DOHH2 (cell line): Measurements from ENCODE around the gene HLA-DQA2.

Experiments
- H3F3A ChIP-seq: fragments of 200-600 bp; sonication (generic), shearing (Covaris generic); 2 replicates; pipeline ENCODE4 v1.6.0; 2016; ENCODE audit warnings: antibody characterized with exemption, mild to moderate bottlenecking; ENCODE audit not compliant: control insufficient read depth, insufficient read depth
- H3K27ac ChIP-seq: fragments of 200-600 bp; sonication (generic); 2 replicates; pipeline ENCODE4 v1.5.1; 2014; ENCODE audit warnings: low read depth, mild to moderate bottlenecking, low read length, moderate library complexity
- H3K27me3 ChIP-seq: fragments of 200-600 bp; sonication (generic); 2 replicates; pipeline ENCODE4 v1.6.1; 2014; ENCODE audit warnings: mild to moderate bottlenecking, low read length, mixed read lengths; ENCODE audit not compliant: control insufficient read depth
- H3K36me3 ChIP-seq: fragments of 200-600 bp; sonication (generic); 2 replicates; pipeline ENCODE4 v1.6.1; 2014; ENCODE audit warnings: mild to moderate bottlenecking, low read length, moderate library complexity, mixed read lengths; ENCODE audit not compliant: control insufficient read depth
- H3K4me1 ChIP-seq: fragments of 200-600 bp; sonication (generic); 2 replicates; pipeline ENCODE4 v1.6.1; 2014; ENCODE audit warnings: mild to moderate bottlenecking, low read length, mixed read lengths; ENCODE audit not compliant: control insufficient read depth
- H3K4me2 ChIP-seq: fragments of 200-600 bp; sonication (generic); 2 replicates; pipeline ENCODE4 v1.6.0; 2014; ENCODE audit warnings: mild to moderate bottlenecking, low read length, moderate library complexity
- H3K4me3 ChIP-seq: fragments of 200-600 bp; sonication (generic); 2 replicates; pipeline ENCODE4 v1.5.1; 2014; ENCODE audit warnings: mild to moderate bottlenecking, low read length, mixed read lengths
- H3K79me2 ChIP-seq: fragments of 200-600 bp; sonication (generic); 2 replicates; pipeline ENCODE4 v1.6.1; 2014; ENCODE audit warnings: mild to moderate bottlenecking, low read length, mixed read lengths; ENCODE audit not compliant: control insufficient read depth
- H3K9me2 ChIP-seq: fragments of 200-600 bp; sonication (generic); replicated peaks from 2 replicates; pipeline ENCODE4 v1.6.1; 2014; ENCODE audit warnings: mild to moderate bottlenecking, low read length, mixed read lengths; ENCODE audit not compliant: control insufficient read depth
- H3K9me3 ChIP-seq: fragments of 200-600 bp; sonication (generic); 2 replicates; pipeline ENCODE4 v1.6.1; 2014; ENCODE audit warnings: antibody characterized with exemption, low read length, mixed read lengths; ENCODE audit not compliant: control insufficient read depth, insufficient read depth
- H4K20me1 ChIP-seq: fragments of 200-600 bp; sonication (generic); 2 replicates; pipeline ENCODE4 v1.6.0; 2014; ENCODE audit warnings: low read depth, mild to moderate bottlenecking, antibody characterized with exemption, low read length, moderate library complexity; ENCODE audit not compliant: control insufficient read depth, insufficient read depth
- CTCF ChIP-seq: fragments of 200-600 bp; sonication (generic); IDR thresholded peaks from one replicate; pipeline ENCODE4 v1.5.1; 2014; ENCODE audit warnings: antibody characterized with exemption, mild to moderate bottlenecking, low read depth, low read length; ENCODE audit not compliant: poor library complexity, severe bottlenecking
- EZH2phosphoT487 ChIP-seq: fragments of 200-600 bp; sonication (generic); IDR thresholded peaks from 2 replicates; pipeline ENCODE4 v1.6.1; 2017; ENCODE audit warnings: borderline replicate concordance, mild to moderate bottlenecking, antibody characterized with exemption, low read length, moderate library complexity, mixed read lengths

HLA-DQA2 gene

GRCh38 chr6:32713241-32713640 is 27.9 kb upstream of the HLA-DQA2 start:
- TF ChIP-seq EZH2phosphoT487 (no peak), CTCF (no peak)
- no peak overlapping the region for H3K27ac ChIP-seq
- H4K20me1 ChIP-seq: no peaks in the 10 kb centered on the region
- no peak overlapping the region for H3K4me2 ChIP-seq
- peaks cover 3% of the 10 kb centered on the region; the same call in 1 of the 2 replicates for H3K27me3 ChIP-seq
- no peaks in the 10 kb centered on the region for H3K9me3 ChIP-seq
- H3K4me1 ChIP-seq: no peaks in the 10 kb centered on the region
- no peaks in the 10 kb centered on the region for H3K36me3 ChIP-seq
- H3K4me3 ChIP-seq: no peak overlapping the region
- no peaks in the 10 kb centered on the region for H3K79me2 ChIP-seq
- no peaks in the 10 kb centered on the region for H3K9me2 ChIP-seq
- H3F3A ChIP-seq: no peaks in the 10 kb centered on the region

GRCh38 chr6:32716396-32716795 is 24.8 kb upstream of the HLA-DQA2 start:
- Histone ChIP-seq H3K9me2 (no peaks in the 10 kb centered on the region), H3K4me1 (no peaks in the 10 kb centered on the region), H3K4me2 (no peak overlapping the region), H3K27ac (no peak overlapping the region), H3K4me3 (no peak overlapping the region), H4K20me1 (no peaks in the 10 kb centered on the region), H3K36me3 (no peaks in the 10 kb centered on the region), H3K79me2 (no peaks in the 10 kb centered on the region), H3K9me3 (no peaks in the 10 kb centered on the region), H3F3A (no peaks in the 10 kb centered on the region), H3K27me3 (peaks cover 3% of the 10 kb centered on the region; the same call in 1 of the 2 replicates)
- no peak for TF ChIP-seq CTCF
- TF ChIP-seq EZH2phosphoT487: no peak

- Histone ChIP-seq H3K27me3 (peaks cover 5% of the 10 kb centered on the region), H3F3A (no peaks in the 10 kb centered on the region), H4K20me1 (no peaks in the 10 kb centered on the region), H3K36me3 (no peaks in the 10 kb centered on the region), H3K4me1 (no peaks in the 10 kb centered on the region), H3K4me2 (no peak overlapping the region), H3K79me2 (no peaks in the 10 kb centered on the region), H3K4me3 (no peak overlapping the region), H3K9me2 (no peaks in the 10 kb centered on the region; the same call in 1 of the 2 replicates), H3K27ac (no peak overlapping the region), H3K9me3 (no peaks in the 10 kb centered on the region)
- TF ChIP-seq CTCF (no peak), EZH2phosphoT487 (no peak)
Observed at GRCh38 chr6:32718879-32719278, 22.3 kb upstream of the HLA-DQA2 start.

- Histone ChIP-seq H3K79me2 (no peaks in the 10 kb centered on the region), H3K9me3 (no peaks in the 10 kb centered on the region), H3F3A (no peaks in the 10 kb centered on the region), H4K20me1 (no peaks in the 10 kb centered on the region), H3K4me3 (no peak overlapping the region), H3K27ac (no peak overlapping the region), H3K4me2 (no peak overlapping the region), H3K27me3 (peaks cover 26% of the 10 kb centered on the region), H3K4me1 (no peaks in the 10 kb centered on the region), H3K36me3 (no peaks in the 10 kb centered on the region), H3K9me2 (no peaks in the 10 kb centered on the region)
- no peak for TF ChIP-seq CTCF
- TF ChIP-seq EZH2phosphoT487: no peak
Observed at GRCh38 chr6:32738126-32738525, 3.1 kb upstream of the HLA-DQA2 start.
